Tibial nerve (tissue), 4 donors: Measurements from ENCODE around the gene RFNG.

Source experiments
- CTCF ChIP-seq, 5 experiments: fragments of 200-600 bp in 3 of 5; fragments of 450-650 bp in 2 of 5; sonication (generic) in 3 of 5; IDR thresholded peaks; one replicate each; pipeline ENCODE4 v1.5.1; 2016 to 2019; ENCODE audit warnings: antibody characterized with exemption in 5 of 5, mild to moderate bottlenecking in 3 of 5, moderate library complexity in 2 of 5
- EP300 ChIP-seq, 2 donors: sonication (generic); formaldehyde crosslinking; IDR thresholded peaks; one replicate each; pipeline ENCODE4 v1.6.1; 2017; ENCODE audit warnings: antibody characterized with exemption in 2 of 2, mild to moderate bottlenecking in 1 of 2
- POLR2A ChIP-seq, 2 donors: fragments of 450-650 bp; IDR thresholded peaks; one replicate each; pipeline ENCODE4 v1.6.1; 2017; ENCODE audit warnings: antibody characterized with exemption in 2 of 2, mild to moderate bottlenecking in 2 of 2, moderate library complexity in 2 of 2

- no peak for TF ChIP-seq CTCF (IDR thresholded peaks at IDR 0.05)
- no peak for TF ChIP-seq POLR2A (IDR thresholded peaks at IDR 0.05)
- no peak for TF ChIP-seq EP300 (IDR thresholded peaks at IDR 0.05)
Measured at GRCh38 chr17:82050152-82050760, 1.4 kb downstream of the RFNG start.
